ENCODE results near the gene MSI2.

Gene MSI2

DNA sequence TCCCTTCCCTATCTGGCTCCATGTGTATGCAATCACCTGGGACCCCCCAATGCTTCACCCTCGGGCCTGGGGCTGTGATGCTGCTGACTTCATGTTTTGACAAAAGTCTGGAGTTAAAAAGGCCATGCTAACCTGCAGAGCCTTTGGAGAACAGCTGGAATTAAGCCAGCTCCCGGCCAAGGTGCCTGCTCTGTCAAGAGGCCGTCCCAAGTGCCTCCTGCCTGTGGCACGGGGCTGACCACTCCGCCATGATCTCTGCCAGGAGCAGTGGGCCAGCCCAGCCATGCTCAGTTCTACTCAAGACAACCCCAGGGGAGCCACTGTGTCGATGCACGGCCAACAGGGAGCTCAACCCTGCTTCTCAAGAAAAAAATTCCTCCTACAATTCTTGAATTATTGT lies 395.1 kb downstream of the MSI2 start:
- H3K36me3 ChIP-seq (ENCODE audit: insufficient read depth, low read length): peaks cover 83% of the 10 kb centered on the region; the same call in 1 of the 2 replicates
- no peaks in the 10 kb centered on the region for H3K9me3 ChIP-seq (ENCODE audit: insufficient read depth, low read depth, low read length)
- no peak overlapping the region for H3K4me3 ChIP-seq (ENCODE audit: low read length, poor library complexity, severe bottlenecking)
- no peak overlapping the region for H2AFZ ChIP-seq (ENCODE audit: low read length)
- no peak overlapping the region for H3K4me2 ChIP-seq (ENCODE audit: low read depth, low read length, poor library complexity, severe bottlenecking)
- H3K4me1 ChIP-seq (ENCODE audit: insufficient read depth, low read length, poor library complexity, severe bottlenecking): no peaks in the 10 kb centered on the region
- H3K27me3 ChIP-seq (ENCODE audit: insufficient read depth, low read length, poor library complexity, severe bottlenecking): no peaks in the 10 kb centered on the region
- H3K9ac ChIP-seq (ENCODE audit: low read depth, low read length, poor library complexity, severe bottlenecking): no peak overlapping the region
- no peak for TF ChIP-seq EZH2phosphoT487 (IDR thresholded peaks at IDR 0.05; ENCODE audit: borderline replicate concordance)
- TF ChIP-seq, protein P1, sequence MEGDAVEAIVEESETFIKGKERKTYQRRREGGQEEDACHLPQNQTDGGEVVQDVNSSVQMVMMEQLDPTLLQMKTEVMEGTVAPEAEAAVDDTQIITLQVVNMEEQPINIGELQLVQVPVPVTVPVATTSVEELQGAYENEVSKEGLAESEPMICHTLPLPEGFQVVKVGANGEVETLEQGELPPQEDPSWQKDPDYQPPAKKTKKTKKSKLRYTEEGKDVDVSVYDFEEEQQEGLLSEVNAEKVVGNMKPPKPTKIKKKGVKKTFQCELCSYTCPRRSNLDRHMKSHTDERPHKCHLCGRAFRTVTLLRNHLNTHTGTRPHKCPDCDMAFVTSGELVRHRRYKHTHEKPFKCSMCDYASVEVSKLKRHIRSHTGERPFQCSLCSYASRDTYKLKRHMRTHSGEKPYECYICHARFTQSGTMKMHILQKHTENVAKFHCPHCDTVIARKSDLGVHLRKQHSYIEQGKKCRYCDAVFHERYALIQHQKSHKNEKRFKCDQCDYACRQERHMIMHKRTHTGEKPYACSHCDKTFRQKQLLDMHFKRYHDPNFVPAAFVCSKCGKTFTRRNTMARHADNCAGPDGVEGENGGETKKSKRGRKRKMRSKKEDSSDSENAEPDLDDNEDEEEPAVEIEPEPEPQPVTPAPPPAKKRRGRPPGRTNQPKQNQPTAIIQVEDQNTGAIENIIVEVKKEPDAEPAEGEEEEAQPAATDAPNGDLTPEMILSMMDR (conservative IDR thresholded peaks at IDR 0.05; ENCODE audit: low read length): no peak
- H3K9me2 ChIP-seq (replicated peaks; ENCODE audit: low read depth, low read length): no peaks in the 10 kb centered on the region
- no peaks in the 10 kb centered on the region for H4K20me1 ChIP-seq (ENCODE audit: insufficient read depth, low read length, poor library complexity, severe bottlenecking)
- no peaks in the 10 kb centered on the region for H3K79me2 ChIP-seq (ENCODE audit: insufficient read depth, low read length)
- H3F3A ChIP-seq (ENCODE audit: low read depth): no peaks in the 10 kb centered on the region

- TF ChIP-seq, protein P1 (conservative IDR thresholded peaks at IDR 0.05; ENCODE audit: low read length): no peak
- no peak for TF ChIP-seq EZH2phosphoT487 (IDR thresholded peaks at IDR 0.05; ENCODE audit: borderline replicate concordance)
Observed at GRCh38 chr17:57651996-57652395, 395.7 kb downstream of the MSI2 start.

GRCh38 chr17:57652811-57653210 lies 396.5 kb downstream of the MSI2 start:
- H3K36me3 ChIP-seq (ENCODE audit: insufficient read depth, low read length): peaks cover 89% of the 10 kb centered on the region; the same call in 1 of the 2 replicates
- H3K4me2 ChIP-seq (ENCODE audit: low read depth, low read length, poor library complexity, severe bottlenecking): no peak overlapping the region
- H3K4me1 ChIP-seq (ENCODE audit: insufficient read depth, low read length, poor library complexity, severe bottlenecking): no peaks in the 10 kb centered on the region
- no peaks in the 10 kb centered on the region for H3K9me2 ChIP-seq (replicated peaks; ENCODE audit: low read depth, low read length)
- no peak for TF ChIP-seq EZH2phosphoT487 (IDR thresholded peaks at IDR 0.05; ENCODE audit: borderline replicate concordance)
- TF ChIP-seq, protein P1 (conservative IDR thresholded peaks at IDR 0.05; ENCODE audit: low read length): no peak
- no peak overlapping the region for H3K4me3 ChIP-seq (ENCODE audit: low read length, poor library complexity, severe bottlenecking)
- H2AFZ ChIP-seq (ENCODE audit: low read length): no peak overlapping the region
- no peaks in the 10 kb centered on the region for H3F3A ChIP-seq (ENCODE audit: low read depth)
- H4K20me1 ChIP-seq (ENCODE audit: insufficient read depth, low read length, poor library complexity, severe bottlenecking): no peaks in the 10 kb centered on the region
- H3K27me3 ChIP-seq (ENCODE audit: insufficient read depth, low read length, poor library complexity, severe bottlenecking): no peaks in the 10 kb centered on the region
- H3K79me2 ChIP-seq (ENCODE audit: insufficient read depth, low read length): no peaks in the 10 kb centered on the region
- H3K9ac ChIP-seq (ENCODE audit: low read depth, low read length, poor library complexity, severe bottlenecking): no peak overlapping the region
- no peaks in the 10 kb centered on the region for H3K9me3 ChIP-seq (ENCODE audit: insufficient read depth, low read depth, low read length)

More at GRCh38 chr17:57651996-57652395, 395.7 kb downstream of the MSI2 start:
- Histone ChIP-seq H3K4me1 (ENCODE audit: insufficient read depth, low read length, poor library complexity, severe bottlenecking) (no peaks in the 10 kb centered on the region), H3K9ac (ENCODE audit: low read depth, low read length, poor library complexity, severe bottlenecking) (no peak overlapping the region), H3K36me3 (ENCODE audit: insufficient read depth, low read length) (peaks cover 85% of the 10 kb centered on the region; the same call in 1 of the 2 replicates), H2AFZ (ENCODE audit: low read length) (no peak overlapping the region), H4K20me1 (ENCODE audit: insufficient read depth, low read length, poor library complexity, severe bottlenecking) (no peaks in the 10 kb centered on the region), H3K79me2 (ENCODE audit: insufficient read depth, low read length) (no peaks in the 10 kb centered on the region), H3K9me2 (replicated peaks; ENCODE audit: low read depth, low read length) (no peaks in the 10 kb centered on the region), H3K27me3 (ENCODE audit: insufficient read depth, low read length, poor library complexity, severe bottlenecking) (no peaks in the 10 kb centered on the region), H3K9me3 (ENCODE audit: insufficient read depth, low read depth, low read length) (no peaks in the 10 kb centered on the region), H3K4me2 (ENCODE audit: low read depth, low read length, poor library complexity, severe bottlenecking) (no peak overlapping the region), H3K4me3 (ENCODE audit: low read length, poor library complexity, severe bottlenecking) (no peak overlapping the region), H3F3A (ENCODE audit: low read depth) (no peaks in the 10 kb centered on the region)
